GM21447 (cell line): ENCODE results near the gene EFHD2.
"Not testable (repeated sequence)": the region's sequence is repeated elsewhere in the genome, so short reads cannot be mapped to it uniquely, and the experiment has no call there.

Source experiments
- ATAC-seq: cut with Tn5 transposase; IDR thresholded peaks from one replicate; pipeline ENCODE4 v1.9.1; 2021; ENCODE audit not compliant: unreplicated experiment

Gene EFHD2

GRCh38 chr1:15410884-15411245 lies 1.2 kb downstream of the EFHD2 start:
- no peak for ATAC-seq

- ATAC-seq: peak; percentile 60
Measured at GRCh38 chr1:15411593-15412137, 2.0 kb downstream of the EFHD2 start.

- no peak for ATAC-seq
Measured at GRCh38 chr1:15412175-15412800, 2.6 kb downstream of the EFHD2 start.

- ATAC-seq: no peak
Measured at GRCh38 chr1:15412843-15413242, 3.2 kb downstream of the EFHD2 start.

GRCh38 chr1:15413563-15414444 lies 4.1 kb downstream of the EFHD2 start:
- ATAC-seq: no peak

- ATAC-seq: no peak
Measured at GRCh38 chr1:15414445-15414983, 4.8 kb downstream of the EFHD2 start.

GRCh38 chr1:15417059-15417934 lies 7.6 kb downstream of the EFHD2 start:
- ATAC-seq: peak; percentile 48

- ATAC-seq: no peak
Measured at GRCh38 chr1:15418806-15419515, 9.3 kb downstream of the EFHD2 start.

- no peak for ATAC-seq
Measured at GRCh38 chr1:15420853-15421465, 11.3 kb downstream of the EFHD2 start.

GRCh38 chr1:15422871-15423270 lies 13.2 kb downstream of the EFHD2 start:
- no peak for ATAC-seq

- ATAC-seq: no peak
Measured at GRCh38 chr1:15423355-15424077, 13.8 kb downstream of the EFHD2 start.

- ATAC-seq: no peak
Measured at GRCh38 chr1:15424146-15424667, 14.5 kb downstream of the EFHD2 start.

GRCh38 chr1:15424981-15425380 lies 15.3 kb downstream of the EFHD2 start:
- no peak for ATAC-seq

- ATAC-seq: no peak
Measured at GRCh38 chr1:15425521-15425920, 15.8 kb downstream of the EFHD2 start.

GRCh38 chr1:15425958-15426357 lies 16.3 kb downstream of the EFHD2 start:
- ATAC-seq: no peak

GRCh38 chr1:15426492-15427279 lies 17.0 kb downstream of the EFHD2 start:
- ATAC-seq: no peak

- no peak for ATAC-seq
Measured at GRCh38 chr1:15427280-15427666, 17.6 kb downstream of the EFHD2 start.

GRCh38 chr1:15428252-15428651 lies 18.6 kb downstream of the EFHD2 start:
- ATAC-seq: not testable (repeated sequence)
